WTC11 (cell line): ENCODE data around the gene FNDC5.

ENCODE experiments used
- CTCF ChIP-seq: fragments of 200-600 bp; IDR thresholded peaks from 2 replicates; pipeline ENCODE4 v1.8.0; 2022; ENCODE audit warnings: antibody characterized with exemption
- NR1H2 ChIP-seq: sonication (generic); formaldehyde crosslinking; IDR thresholded peaks from 2 replicates; pipeline ENCODE4 v1.9.0; 2021; ENCODE audit warnings: mild to moderate bottlenecking, moderate library complexity, missing genetic modification reagents
- SMAD4 ChIP-seq: sonication (generic); formaldehyde crosslinking; IDR thresholded peaks from 2 replicates; pipeline ENCODE4 v1.8.0; 2022; ENCODE audit warnings: mild to moderate bottlenecking, missing genetic modification reagents
- USF1 ChIP-seq: sonication (generic); formaldehyde crosslinking; IDR thresholded peaks from 2 replicates; pipeline ENCODE4 v1.8.0; 2022; ENCODE audit warnings: mild to moderate bottlenecking, missing genetic modification reagents
- USF2 ChIP-seq: sonication (generic); formaldehyde crosslinking; IDR thresholded peaks from 2 replicates; pipeline ENCODE4 v1.8.1; 2023; ENCODE audit warnings: mild to moderate bottlenecking, missing genetic modification reagents, moderate library complexity

- no peak for TF ChIP-seq SMAD4 (CRISPR knock-in tag)
- no peak for TF ChIP-seq CTCF
- no peak for TF ChIP-seq USF1
- no peak for TF ChIP-seq NR1H2 (CRISPR knock-in tag)
- no peak for TF ChIP-seq USF2
Measured at GRCh38 chr1:32903991-32904785, 33.5 kb upstream of the FNDC5 start.
